Heart left ventricle (tissue), 16 donors: Measurements from ENCODE around the gene ZNF394. TPM values are rescaled to one million over a fixed set of nuclear protein-coding genes. Genes with fewer than 3 reads are reported as not detected.

Experiments used
- ATAC-seq, 4 donors: fragments of 200-7000 bp; cut with Tn5 transposase; one replicate each; pipeline ENCODE4 v1.9.1; 2020 to 2022; ENCODE audit warnings: moderate library complexity in 4 of 4, mild to moderate bottlenecking in 3 of 4, moderate number of reproducible peaks in 1 of 4
- DNase-seq, 5 donors: peaks; one replicate each; pipeline ENCODE4 v3.0.0-alpha.2; 2020
- H3K27ac ChIP-seq, 12 donors: fragments of 200-600 bp; sonication (generic) in 4 of 12; one replicate each; pipeline versions ENCODE4 v1.5.0 to v1.8.0; 2016 to 2022; ENCODE audit warnings: mild to moderate bottlenecking in 2 of 12
- H3K27me3 ChIP-seq, 9 donors: fragments of 200-600 bp; sonication (generic) in 2 of 9; one replicate each; pipeline versions ENCODE4 v1.5.1 to v1.8.0; 2016 to 2022; ENCODE audit warnings: mild to moderate bottlenecking in 3 of 9
- H3K36me3 ChIP-seq, 9 donors: fragments of 200-600 bp; sonication (generic) in 2 of 9; one replicate each; pipeline versions ENCODE4 v1.5.0 to v1.8.0; 2018 to 2022; ENCODE audit warnings: mild to moderate bottlenecking in 2 of 9
- H3K4me1 ChIP-seq, 12 donors: fragments of 200-600 bp; sonication (generic) in 4 of 12; one replicate each; pipeline versions ENCODE4 v1.5.0 to v1.8.0; 2016 to 2022; ENCODE audit warnings: mild to moderate bottlenecking in 3 of 12
- H3K4me3 ChIP-seq, 12 donors: fragments of 200-600 bp; sonication (generic) in 4 of 12; one replicate each; pipeline versions ENCODE4 v1.5.0 to v1.8.0; 2017 to 2022; ENCODE audit warnings: mild to moderate bottlenecking in 9 of 12, moderate library complexity in 4 of 12
- H3K9me3 ChIP-seq, 12 donors: fragments of 200-600 bp; sonication (generic) in 4 of 12; one replicate each; pipeline versions ENCODE4 v1.5.0 to v1.8.0; 2016 to 2022; ENCODE audit warnings: mild to moderate bottlenecking in 1 of 12
- POLR2A ChIP-seq, 2 donors: fragments of 450-650 bp; IDR thresholded peaks; one replicate each; pipeline ENCODE4 v1.6.1; 2017; ENCODE audit warnings: antibody characterized with exemption in 2 of 2, mild to moderate bottlenecking in 2 of 2, moderate library complexity in 2 of 2
- whole genome bisulfite sequencing, 4 donors: extraction: QIAGEN DNeasy Blood & Tissue Kit in 2 of 4; methylation state at CpG; one replicate each; pipeline versions ENCODE4 v1.1.5 to v1.1.7; 2013 to 2018; 5-methylcytosine and 5-hydroxymethylcytosine counted together
- intact Hi-C, 10 donors: fragments of 100-400 bp; cut with DNase I; formaldehyde crosslinking; loops; one replicate each; pipeline versions ENCODE4 v1.11.1 to v1.14.2; 2022
- polyA plus RNA-seq, 2 donors: library from polyadenylated mRNA; stranded (reverse); fragments of 200-250 nt; gene quantifications; one replicate each; pipeline ENCODE4 v1.2.3, GENCODE V29; 2013
- total RNA-seq, 9 donors: library from RNA; depleted of rRNA in 2 of 9; stranded (reverse); fragments of >200 nt in 2 of 9; fragmentation: NEBNext Ultra II Directional in 3 of 9; extraction: Animal tissue kit (Norgen Biotek cat#: 25700) in 3 of 9; gene quantifications; one replicate each; pipeline versions ENCODE4 v1.1.0 to v1.2.4, GENCODE V29; 2016 to 2023
- TF ChIP-seq, protein P1 (sequence below), 12 donors: fragments of 200-600 bp; sonication (generic) in 4 of 12; IDR thresholded peaks; one replicate each; pipeline versions ENCODE4 v1.5.0 to v1.8.0; 2018 to 2022; ENCODE audit warnings: antibody characterized with exemption in 12 of 12, mild to moderate bottlenecking in 5 of 12
- donor health status: ischemic (EF 13 %, LVEDD 7.1; RV severe dilation, severe dysfunction).
- donor health status: healthy with polysubstance abuse.
- donor health status: DM: no; HTN: yes; CAD: no.
- donor health status: DM: no; HTN: no; CAD: no.
- donor health status: ischemic (EF 25% LVEDD 6.9; RV normal size, moderate dysfunction).
- donor health status: ischemic (EF 25% LVEDD 5.7; RV mildly dilated, moderate dysfunction).
- donor health status: healthy.
- donor health status: DM: yes; HTN: yes; CAD: no.
- donor health status: ischemic (EF 35%, LVEDD 5.7; RV mildly dilated, moderate dysfunction).
- donor health status: nonischemic (EF 11% LVEDD 7.7; RV severe dilation, severe dysfunction).
- donor health status: DM: yes; HTN: yes; CAD: no.
- donor health status: PGD.
- donor health status: ischemic (EF 29% LVEDD 5.4; RV normal size, mild dysfunction).
- donor health status: nonischemic (EF 23%, LVEDD 6.1; RV moderate dilation, normal function).

Gene ZNF394
- total and polyA plus RNA-seq, 11 donors: 12.4 to 23.0 (median 15.2) TPM

DNA sequence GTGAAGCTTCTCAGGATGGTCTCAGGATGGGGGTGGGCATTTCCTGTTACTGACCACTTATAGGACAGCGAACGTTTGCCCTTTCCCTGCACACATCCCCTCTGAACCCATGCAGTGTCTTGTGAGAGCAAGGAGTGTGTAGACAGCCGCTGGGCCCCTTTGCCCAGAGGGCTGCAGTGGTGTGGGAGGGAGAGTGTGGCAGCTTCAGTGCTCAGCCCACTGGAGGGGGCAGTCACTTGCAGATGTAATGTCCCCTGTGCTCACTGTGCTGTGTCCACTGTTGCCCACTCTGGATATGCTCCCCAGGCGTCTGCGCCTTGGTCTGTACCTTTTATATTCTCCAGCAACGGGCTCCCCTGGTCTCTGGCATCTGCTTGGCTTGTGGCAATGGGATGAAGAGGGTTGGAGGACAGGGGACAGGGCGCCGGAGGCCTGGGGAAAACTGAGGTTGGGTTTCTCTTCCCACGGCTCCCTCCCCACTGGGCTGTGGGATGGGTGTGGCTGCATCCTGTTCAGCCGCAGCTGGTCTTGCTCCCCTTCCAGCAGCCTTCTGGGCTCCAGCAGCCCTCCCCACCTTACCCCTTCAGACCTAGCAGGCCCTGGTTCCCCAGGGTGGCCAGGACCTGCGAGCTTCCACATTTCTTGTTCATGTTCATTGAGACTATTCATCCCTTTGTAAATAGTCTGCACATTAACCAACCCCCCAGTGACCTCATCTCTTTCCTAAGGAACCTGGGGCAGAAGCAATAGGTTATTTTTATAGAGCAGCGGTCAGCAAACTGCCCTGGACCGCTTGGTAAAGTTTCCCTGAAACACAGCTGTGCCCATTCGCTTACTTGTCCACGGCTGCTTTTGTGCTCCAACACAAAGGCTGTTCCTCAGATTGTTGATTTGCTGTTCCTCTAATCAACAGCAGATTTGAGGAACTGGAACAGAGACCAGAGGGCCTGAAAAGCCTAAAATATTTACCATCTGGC lies 21.3 kb downstream of the ZNF394 start:
- WGBS, 4 donors: 63 to 68% (median 65%) methylated on average over 12 to 15 of the region's 15 CpGs
- Histone ChIP-seq H3K27me3 (no peaks in the 10 kb centered on the region), H3K9me3 (no peaks in the 10 kb centered on the region), H3K36me3 (peaks cover 0 to 49% (median 22%) of the 10 kb centered on the region in 9 donors), H3K27ac (peak overlapping the region in 11 of 12 donors; percentile 12 to 68 (median 42)), H3K4me3 (no peak overlapping the region), H3K4me1 (peaks cover 0 to 26% (median 14%) of the 10 kb centered on the region in 12 donors)
- ATAC-seq: peak in 3 of 4 donors; percentile 48 to 68 (median 50)
- DNase-seq: peak in 1 of 5 donors; percentile 44
- TF ChIP-seq POLR2A (IDR thresholded peaks at IDR 0.05): no peak
- TF ChIP-seq, protein P1, sequence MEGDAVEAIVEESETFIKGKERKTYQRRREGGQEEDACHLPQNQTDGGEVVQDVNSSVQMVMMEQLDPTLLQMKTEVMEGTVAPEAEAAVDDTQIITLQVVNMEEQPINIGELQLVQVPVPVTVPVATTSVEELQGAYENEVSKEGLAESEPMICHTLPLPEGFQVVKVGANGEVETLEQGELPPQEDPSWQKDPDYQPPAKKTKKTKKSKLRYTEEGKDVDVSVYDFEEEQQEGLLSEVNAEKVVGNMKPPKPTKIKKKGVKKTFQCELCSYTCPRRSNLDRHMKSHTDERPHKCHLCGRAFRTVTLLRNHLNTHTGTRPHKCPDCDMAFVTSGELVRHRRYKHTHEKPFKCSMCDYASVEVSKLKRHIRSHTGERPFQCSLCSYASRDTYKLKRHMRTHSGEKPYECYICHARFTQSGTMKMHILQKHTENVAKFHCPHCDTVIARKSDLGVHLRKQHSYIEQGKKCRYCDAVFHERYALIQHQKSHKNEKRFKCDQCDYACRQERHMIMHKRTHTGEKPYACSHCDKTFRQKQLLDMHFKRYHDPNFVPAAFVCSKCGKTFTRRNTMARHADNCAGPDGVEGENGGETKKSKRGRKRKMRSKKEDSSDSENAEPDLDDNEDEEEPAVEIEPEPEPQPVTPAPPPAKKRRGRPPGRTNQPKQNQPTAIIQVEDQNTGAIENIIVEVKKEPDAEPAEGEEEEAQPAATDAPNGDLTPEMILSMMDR (IDR thresholded peaks at IDR 0.05): no peak
- intact Hi-C loops: no loop called here

DNA sequence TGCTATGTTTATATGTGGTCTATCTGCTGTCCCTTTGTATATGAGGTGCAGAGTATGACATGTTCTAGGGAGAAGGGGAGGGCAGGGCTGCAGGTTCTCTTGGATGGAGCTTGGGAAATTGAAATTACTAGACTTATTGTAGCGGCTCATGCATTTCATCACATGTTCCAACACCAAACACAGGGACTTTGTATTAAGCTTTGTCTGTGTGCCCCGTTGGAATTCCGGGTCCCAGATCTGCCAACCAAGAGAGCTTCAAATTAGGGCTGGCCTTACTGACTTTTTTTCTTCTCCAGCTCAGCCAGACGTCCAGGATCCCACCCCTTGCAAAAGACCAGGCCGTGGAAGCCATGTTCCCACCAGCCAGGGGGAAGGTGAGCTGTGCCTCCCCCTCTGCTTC lies 24.0 kb downstream of the ZNF394 start:
- no peak for TF ChIP-seq POLR2A (IDR thresholded peaks at IDR 0.05)
- TF ChIP-seq, protein P1 (IDR thresholded peaks at IDR 0.05): no peak
- Histone ChIP-seq H3K9me3 (no peaks in the 10 kb centered on the region), H3K4me1 (peaks cover 0 to 36% (median 21%) of the 10 kb centered on the region in 12 donors), H3K27ac (no peak overlapping the region), H3K4me3 (no peak overlapping the region), H3K27me3 (no peaks in the 10 kb centered on the region), H3K36me3 (peaks cover 0 to 25% (median 11%) of the 10 kb centered on the region in 9 donors)
- ATAC-seq (no peak), DNase-seq (no peak)
- intact Hi-C loops: no loop called here
- WGBS, 4 donors: 76 to 87% (median 82%) methylated on average over 5 of the region's 5 CpGs

GRCh38 chr7:99473315-99473596 lies 26.8 kb downstream of the ZNF394 start:
- peak in 1 of 4 donors; percentile 15 for ATAC-seq
- intact Hi-C loops: loop anchor here in 1 of 10 donors (2.0 kb wide), 1 partner anchor 28 kb away; the partner anchor contains the start of gene ZNF394
- peak overlapping the region in 10 of 12 donors; percentile 77 to 95 (median 88) for H3K27ac ChIP-seq
- H3K27me3 ChIP-seq: no peaks in the 10 kb centered on the region
- DNase-seq: no peak
- WGBS, 4 donors: 1 to 6% (median 2%) methylated on average over 7 of the region's 7 CpGs
- H3K4me1 ChIP-seq: peaks cover 0 to 30% (median 13%) of the 10 kb centered on the region in 12 donors
- H3K4me3 ChIP-seq: peak overlapping the region; percentile 38 to 96 (median 82)
- TF ChIP-seq POLR2A (IDR thresholded peaks at IDR 0.05): no peak
- TF ChIP-seq, protein P1 (IDR thresholded peaks at IDR 0.05): no peak
- H3K9me3 ChIP-seq: no peaks in the 10 kb centered on the region
- peaks cover 0 to 6% (median 0%) of the 10 kb centered on the region in 9 donors for H3K36me3 ChIP-seq
